ENCODE results near the gene CNOT1.
"Not testable (repeated sequence)": the region's sequence is repeated elsewhere in the genome, so short reads cannot be mapped to it uniquely, and the experiment has no call there.

Gene CNOT1

DNA sequence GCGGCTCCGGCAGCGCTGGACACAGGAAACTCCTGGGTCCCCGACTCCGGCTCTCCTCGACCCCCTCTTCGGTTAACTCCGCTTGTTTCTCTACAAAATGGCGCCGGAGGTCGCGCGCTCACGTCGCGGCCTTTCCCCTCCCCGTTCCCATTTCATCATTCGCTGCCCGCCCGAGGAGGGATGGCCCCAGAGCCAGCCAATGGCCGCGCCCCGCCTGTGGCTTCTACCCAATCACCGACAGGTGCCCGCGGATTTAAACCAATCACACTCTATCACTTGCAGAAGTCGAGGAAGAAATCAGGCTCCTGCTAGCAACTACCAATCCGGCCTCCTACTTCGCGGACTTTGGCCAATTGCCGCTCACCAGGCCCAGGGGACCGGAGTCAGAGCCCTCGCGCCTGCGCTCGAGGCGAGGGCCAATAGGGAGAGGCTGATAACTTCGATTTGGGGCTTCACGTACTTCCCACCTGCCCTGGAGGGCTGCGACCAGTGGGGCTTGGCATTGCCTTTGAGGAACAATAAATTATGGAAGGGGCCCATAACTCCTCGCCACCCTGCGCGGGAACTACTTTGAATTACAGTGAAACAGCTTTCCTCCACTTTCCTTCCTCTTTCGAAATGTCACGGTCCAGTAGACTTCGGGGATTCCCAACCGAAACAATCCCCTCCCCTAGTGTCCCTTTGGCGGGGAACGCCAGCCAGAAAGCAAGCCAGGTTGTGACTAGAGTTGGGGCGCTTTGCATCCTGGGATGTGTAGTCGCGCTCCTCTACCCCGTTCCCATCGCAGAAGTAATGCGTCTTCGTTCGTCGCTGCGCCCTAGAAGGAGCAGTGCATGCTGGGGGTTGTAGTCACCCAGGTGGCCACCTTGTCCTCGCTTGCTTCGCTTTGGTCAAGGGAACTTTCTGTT, at the start of gene CNOT1:
TSS of gene CNOT1 (minus strand) at position 94 of the 908 bp plus-strand sequence. CDS start 30,489 bp downstream, outside the sequence.
- peak; percentile 96 to 97 for DNase-seq

GRCh38 chr16:58678716-58679115, 49.1 kb upstream of the CNOT1 start:
- no peak for DNase-seq

- DNase-seq: no peak
These were observed 48.6 kb upstream of the CNOT1 start for GRCh38 chr16:58678269-58678668.

DNA sequence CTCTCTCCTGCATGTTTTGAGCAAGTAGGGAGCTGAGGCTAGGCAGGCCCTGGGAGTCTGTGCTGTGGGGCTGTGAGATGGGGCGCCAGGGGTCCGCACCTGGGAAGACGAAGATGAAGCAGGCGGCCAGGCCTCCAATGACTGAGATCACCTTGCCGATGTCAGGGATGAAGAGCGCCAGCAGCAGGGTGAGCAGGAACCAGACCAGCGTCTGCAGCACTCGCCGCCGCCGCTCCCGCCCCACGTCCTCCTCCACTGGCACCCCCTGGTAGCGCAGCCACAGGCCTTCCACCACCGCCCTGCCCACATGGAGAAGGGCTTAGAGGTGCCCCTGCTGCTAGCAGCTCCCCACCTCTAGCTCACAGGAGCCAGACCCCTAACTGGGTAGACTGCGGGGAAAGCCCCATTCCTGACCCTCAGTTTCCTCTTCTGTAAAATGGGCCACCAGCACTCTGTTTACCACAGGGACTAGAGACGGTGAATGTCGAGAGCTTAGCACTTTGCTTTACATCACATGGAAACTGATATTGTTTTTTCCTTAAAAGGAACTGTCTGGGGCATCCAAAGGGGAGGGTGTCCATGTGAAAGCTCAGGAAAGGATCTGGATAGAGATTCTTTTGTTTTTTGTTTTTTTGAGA, 41.4 kb upstream of the CNOT1 start:
- DNase-seq: no peak

DNA sequence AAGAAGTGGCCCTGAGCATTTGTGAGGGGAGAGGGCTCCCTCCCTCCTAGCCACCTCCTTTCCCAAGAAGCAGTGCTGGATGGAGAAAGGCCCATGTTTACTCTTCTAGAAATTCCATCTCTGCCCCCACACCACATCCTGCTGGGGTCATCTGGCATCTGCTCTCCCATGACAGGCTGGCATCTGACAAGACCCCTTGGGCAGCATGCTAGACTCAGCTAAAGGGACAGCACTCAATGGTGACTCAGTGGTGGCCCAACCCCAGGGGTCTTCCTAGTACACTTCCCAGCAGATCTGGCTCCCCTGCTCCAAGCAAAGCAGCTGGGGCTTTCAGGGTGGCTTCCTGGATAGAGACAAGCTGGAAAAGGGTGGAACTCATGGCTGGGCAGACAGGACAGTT, 40.6 kb upstream of the CNOT1 start:
- DNase-seq: no peak

GRCh38 chr16:58665200-58665599, 35.6 kb upstream of the CNOT1 start:
- no peak for DNase-seq

DNA sequence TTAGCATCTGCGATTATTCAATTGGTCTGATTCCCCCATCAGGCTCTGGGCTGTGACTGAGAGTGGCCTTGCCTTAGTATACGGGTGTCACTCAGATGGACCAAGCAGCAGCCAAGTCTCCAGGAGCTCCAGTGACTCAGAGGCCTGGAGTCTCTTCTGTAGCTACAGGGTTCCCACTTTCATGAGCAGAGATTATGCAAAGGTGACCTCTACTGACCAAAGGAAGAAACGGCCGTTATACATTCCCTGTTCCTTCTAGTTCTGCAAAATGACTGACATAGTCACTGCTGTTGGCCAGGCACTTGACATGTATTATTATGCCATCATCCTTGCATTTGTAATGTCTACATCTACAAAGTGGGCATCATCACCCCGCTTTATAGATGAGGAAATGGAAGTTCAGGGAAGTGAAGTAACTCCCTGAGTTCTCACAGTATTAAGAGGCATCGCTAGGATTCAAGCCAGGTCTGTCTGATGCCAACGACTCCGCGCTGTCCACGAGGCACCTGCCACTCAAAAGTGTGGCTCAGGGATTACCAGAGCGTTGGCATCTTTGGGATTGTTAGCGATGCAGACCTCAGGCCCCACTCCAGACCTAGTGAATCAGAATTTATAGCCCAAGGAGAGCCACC, 31.7 kb upstream of the CNOT1 start:
- peak; percentile 69 to 82 for DNase-seq

DNA sequence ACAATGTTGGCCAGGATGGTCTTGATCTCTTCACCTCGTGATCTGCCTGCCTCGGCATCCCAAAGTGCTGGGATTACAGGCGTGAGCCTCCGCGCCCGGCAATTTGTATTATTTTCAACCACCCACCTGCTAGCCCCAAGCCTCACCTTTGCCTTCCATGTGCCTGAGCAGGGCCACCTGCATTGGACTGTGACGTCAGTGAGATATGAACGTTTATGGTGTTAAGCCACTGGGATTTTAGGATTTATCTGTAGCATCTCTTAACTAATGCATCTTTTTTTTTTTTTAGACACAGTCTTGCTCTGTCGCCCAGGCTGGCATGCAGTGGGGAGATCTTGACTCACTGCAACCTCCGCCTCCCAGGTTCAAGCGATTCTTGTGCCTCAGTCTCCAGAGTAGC, 30.3 kb upstream of the CNOT1 start:
- not testable (repeated sequence) for DNase-seq

GRCh38 chr16:58658796-58659211, 29.2 kb upstream of the CNOT1 start:
- no peak for DNase-seq

DNA sequence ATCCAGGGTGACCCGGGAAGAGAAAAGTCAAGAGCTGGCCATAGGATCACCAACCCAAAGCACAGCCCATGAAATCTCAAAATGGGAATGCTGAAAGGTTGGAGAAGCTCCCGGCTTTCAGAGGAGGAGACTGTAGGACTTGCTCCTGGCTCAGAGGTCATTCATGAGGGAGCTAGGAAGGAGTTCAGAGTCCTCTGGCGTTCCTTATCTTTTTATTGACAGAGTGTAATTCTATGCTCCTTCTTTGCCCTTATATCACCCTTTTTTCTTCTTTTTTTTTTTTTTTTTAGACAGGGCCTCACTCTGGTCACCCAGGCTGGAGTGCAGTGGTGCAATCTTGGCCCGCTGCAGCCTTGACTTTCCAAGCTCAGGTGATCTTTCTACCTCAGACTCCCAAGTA, 27.3 kb upstream of the CNOT1 start:
- DNase-seq: no peak

DNA sequence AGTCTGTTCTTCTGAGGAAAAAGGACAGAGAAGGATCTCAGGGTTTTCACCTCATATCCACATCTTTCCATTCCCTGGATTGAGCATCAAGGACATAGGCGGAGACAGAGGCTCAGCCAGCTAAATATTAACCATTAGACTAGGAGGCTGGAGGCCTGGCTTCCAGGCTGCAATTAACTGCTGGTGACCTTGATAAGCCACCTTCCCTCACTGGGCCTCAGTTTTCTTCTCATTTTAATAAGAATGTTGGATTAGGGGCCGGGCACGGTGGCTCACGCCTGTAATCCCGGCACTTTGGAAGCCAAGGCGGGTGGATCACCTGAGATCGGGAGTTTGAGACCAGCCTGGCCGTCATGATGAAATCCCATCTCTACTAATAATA, 25.6 kb upstream of the CNOT1 start:
- no peak for DNase-seq

- no peak for DNase-seq
These were observed 25.1 kb upstream of the CNOT1 start for GRCh38 chr16:58654560-58655214.

DNA sequence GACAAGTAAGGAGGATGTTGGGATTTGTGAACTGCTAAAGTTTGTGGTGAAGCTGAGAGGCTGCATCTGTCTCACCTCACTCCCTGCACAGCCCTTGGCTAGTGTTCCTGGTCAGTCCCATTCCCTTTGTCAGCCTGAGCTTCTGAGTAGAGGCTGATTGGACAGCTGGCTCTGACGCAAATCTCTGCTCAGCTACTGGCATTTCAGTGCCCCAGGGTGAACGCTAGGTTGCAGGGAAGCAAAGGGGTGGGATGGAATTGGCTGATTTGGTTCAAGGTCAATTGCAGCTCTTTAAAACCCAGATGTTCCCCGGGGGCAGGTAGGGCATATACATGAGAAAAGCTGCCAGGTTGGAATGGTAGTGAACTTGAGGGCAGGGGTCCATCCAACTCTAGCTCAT, 23.1 kb upstream of the CNOT1 start:
- DNase-seq: no peak

DNA sequence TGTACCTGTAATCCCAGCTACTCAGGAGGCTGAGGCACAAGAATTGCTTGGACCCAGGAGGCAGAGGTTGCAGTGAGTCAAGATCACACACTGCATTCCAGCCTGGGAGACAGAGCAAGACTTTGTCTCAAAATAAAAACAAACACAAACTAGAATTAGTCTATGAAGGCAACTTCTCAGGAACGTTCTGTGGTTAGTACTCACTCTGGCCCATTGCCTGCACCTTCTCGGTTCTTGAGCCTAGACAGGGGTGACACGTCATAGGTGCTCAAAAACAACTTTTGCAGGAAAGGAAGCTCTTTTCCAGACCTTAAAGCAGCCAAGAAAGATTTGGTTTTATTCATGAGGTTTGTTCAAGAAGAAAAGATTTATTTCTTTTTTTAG, 22.3 kb upstream of the CNOT1 start:
- no peak for DNase-seq

DNA sequence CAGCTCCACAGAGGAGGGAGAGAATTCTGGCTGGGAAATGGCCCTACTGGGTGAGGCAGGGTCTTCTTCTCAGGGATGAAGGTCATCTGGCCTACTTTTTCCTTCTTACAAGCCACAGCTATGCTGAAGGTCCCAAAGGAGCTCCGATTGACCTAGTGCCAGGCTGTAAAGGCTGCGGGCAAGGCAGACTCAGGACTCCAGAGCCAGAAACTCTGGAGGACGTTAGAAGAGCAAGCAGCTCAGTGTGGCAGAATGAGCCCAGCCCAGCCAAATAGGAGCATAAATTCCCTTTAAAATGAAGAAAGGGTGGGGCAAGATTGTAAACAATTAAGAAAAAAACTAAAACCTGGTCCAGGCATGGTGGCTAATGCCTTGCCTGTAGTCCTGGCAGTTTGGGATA, 20.1 kb upstream of the CNOT1 start:
- DNase-seq: no peak

- no peak for DNase-seq
These were observed 17.5 kb upstream of the CNOT1 start for GRCh38 chr16:58647107-58647506.

GRCh38 chr16:58644765-58645487, 15.3 kb upstream of the CNOT1 start:
- DNase-seq: no peak

GRCh38 chr16:58644108-58644507, 14.5 kb upstream of the CNOT1 start:
- DNase-seq: no peak

DNA sequence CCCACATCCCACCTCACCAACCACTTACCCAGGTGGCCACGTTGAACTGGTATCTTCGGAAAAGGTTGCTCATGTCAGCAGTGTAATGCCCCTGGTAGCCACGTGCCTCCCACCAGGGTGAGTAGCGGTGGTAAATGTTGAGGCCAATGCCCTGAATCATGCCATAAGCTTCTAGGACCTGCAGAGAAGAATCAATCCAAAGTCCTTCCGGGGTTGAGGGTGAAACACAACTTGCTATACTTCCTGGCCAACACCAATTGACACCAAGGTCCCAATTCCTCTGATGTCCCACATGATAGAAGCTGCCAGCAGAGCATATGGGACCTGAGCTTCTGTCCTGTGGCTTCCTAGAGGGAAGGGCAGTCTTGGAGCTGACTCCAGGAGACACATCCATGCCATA, 11.3 kb upstream of the CNOT1 start:
- no peak for DNase-seq

GRCh38 chr16:58639836-58640235, 10.2 kb upstream of the CNOT1 start:
- no peak for DNase-seq

GRCh38 chr16:58639230-58639629, 9.6 kb upstream of the CNOT1 start:
- DNase-seq: no peak

DNA sequence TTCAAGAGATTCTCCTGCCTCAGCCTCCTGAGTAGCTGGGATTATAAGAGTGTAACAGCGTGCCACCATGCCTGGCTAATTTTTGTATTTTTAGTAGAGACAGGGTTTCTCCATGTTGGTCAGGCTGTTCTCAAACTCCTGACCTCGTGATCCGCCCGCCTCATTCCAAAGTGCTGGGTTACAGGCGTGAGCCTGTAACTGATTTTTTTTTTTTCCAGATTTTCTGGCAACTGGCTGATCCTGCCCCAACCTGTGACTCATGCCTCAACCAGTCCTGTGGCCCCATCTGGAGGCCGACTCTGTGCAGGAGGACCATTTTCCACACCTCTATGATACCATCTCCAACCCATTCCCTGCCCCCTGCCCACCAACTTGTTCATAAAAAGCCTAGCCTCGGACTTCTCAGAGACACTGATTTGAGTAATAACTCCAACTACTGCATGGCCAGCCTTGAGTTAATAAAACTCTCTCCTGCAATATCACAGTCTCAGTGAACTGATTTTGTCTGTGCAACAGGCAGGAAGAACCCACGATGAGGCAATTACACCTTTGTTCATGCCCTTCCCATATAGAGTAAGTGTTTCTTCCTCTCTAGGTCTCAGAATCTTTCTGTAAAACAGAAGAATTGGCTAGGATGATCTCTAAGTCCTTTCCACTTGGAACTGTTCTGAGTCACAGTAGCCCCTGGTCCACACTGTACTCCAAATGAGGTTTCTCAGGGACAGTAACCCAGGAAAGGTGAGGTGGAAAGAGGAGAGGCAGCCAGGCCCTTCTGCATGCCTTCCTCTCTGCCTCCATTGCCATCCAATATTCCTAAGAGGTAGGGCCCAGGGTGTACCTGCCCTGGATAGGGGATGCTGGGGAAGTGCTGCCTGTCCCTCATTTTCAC, 8.8 kb upstream of the CNOT1 start:
- DNase-seq: peak in 1 of 2 experiments; percentile 14
